Hematopoietic multipotent progenitor cell treated with erythropoietin and hydrocortisone succinate and interleukin-3 and kit ligand, for 17 days (in vitro differentiated cells): ENCODE results near the gene DBX1.
"Not testable (repeated sequence)": the region's sequence is repeated elsewhere in the genome, so short reads cannot be mapped to it uniquely, and the experiment has no call there.

Experiments
- DNase-seq: peaks from one replicate; pipeline ENCODE4 v3.0.0-alpha.2; 2015; ENCODE audit warnings: low spot score

DBX1 gene

GRCh38 chr11:20160425-20161229 is at the start of gene DBX1:
DBX1 (minus strand) TSS chr11:20160475; CDS start chr11:20160324, 151 bp downstream.
- DNase-seq, result no peak

GRCh38 chr11:20208622-20209111 is 48.4 kb upstream of the DBX1 start:
- no peak for DNase-seq

- no peak for DNase-seq
Observed at GRCh38 chr11:20207781-20208621, 47.7 kb upstream of the DBX1 start.

- DNase-seq, result no peak
Observed at GRCh38 chr11:20205807-20206206, 45.5 kb upstream of the DBX1 start.

- DNase-seq, result no peak
Observed at GRCh38 chr11:20204681-20205080, 44.4 kb upstream of the DBX1 start.

- peak; percentile 6 for DNase-seq
Observed at GRCh38 chr11:20203831-20204230, 43.6 kb upstream of the DBX1 start.

GRCh38 chr11:20201231-20201630 is 41.0 kb upstream of the DBX1 start:
- DNase-seq, result no peak

- not testable (repeated sequence) for DNase-seq
Observed at GRCh38 chr11:20200331-20200955, 40.2 kb upstream of the DBX1 start.

- no peak for DNase-seq
Observed at GRCh38 chr11:20197881-20198280, 37.6 kb upstream of the DBX1 start.

- DNase-seq, result no peak
Observed at GRCh38 chr11:20194470-20194869, 34.2 kb upstream of the DBX1 start.

- DNase-seq, result no peak
Observed at GRCh38 chr11:20193307-20193706, 33.0 kb upstream of the DBX1 start.

GRCh38 chr11:20192641-20193040 is 32.4 kb upstream of the DBX1 start:
- no peak for DNase-seq

- DNase-seq, result no peak
Observed at GRCh38 chr11:20192151-20192550, 31.9 kb upstream of the DBX1 start.

- DNase-seq, result no peak
Observed at GRCh38 chr11:20178976-20179375, 18.7 kb upstream of the DBX1 start.

- no peak for DNase-seq
Observed at GRCh38 chr11:20177136-20177535, 16.9 kb upstream of the DBX1 start.

GRCh38 chr11:20172721-20173447 is 12.6 kb upstream of the DBX1 start:
- DNase-seq, result no peak

GRCh38 chr11:20163783-20164481 is 3.7 kb upstream of the DBX1 start:
- no peak for DNase-seq

GRCh38 chr11:20162824-20163782 is 2.8 kb upstream of the DBX1 start:
- DNase-seq, result no peak

GRCh38 chr11:20161923-20162744 is 1.9 kb upstream of the DBX1 start:
- no peak for DNase-seq
